H4 (cell line): Measurements from ENCODE around the gene OR11H6. TPM values are rescaled to one million over a fixed set of nuclear protein-coding genes. Genes with fewer than 3 reads are reported as not detected.
"Not testable (repeated sequence)": the region's sequence is repeated elsewhere in the genome, so short reads cannot be mapped to it uniquely, and the experiment has no call there.

Source experiments
- DNase-seq: peaks from one replicate; pipeline ENCODE4 v3.0.0-alpha.2; 2015; ENCODE audit warnings: low spot score
- total RNA-seq: library from RNA; depleted of rRNA; stranded (reverse); fragments of >200 nt; shearing (Covaris generic); gene quantifications from 2 replicates; pipeline ENCODE4 v1.2.3, GENCODE V29; 2014; rRNA removed

Gene OR11H6
- total RNA-seq, result not detected in 2 replicates

- no peak for DNase-seq
These were observed at the start of gene OR11H6 for GRCh38 chr14:20223410-20223809. OR11H6 (plus strand) TSS chr14:20223710; CDS start chr14:20223710, 0 bp downstream.

GRCh38 chr14:20174205-20174604 is 49.3 kb upstream of the OR11H6 start:
- DNase-seq, result not testable (repeated sequence)

GRCh38 chr14:20176330-20176729 is 47.2 kb upstream of the OR11H6 start:
- no peak for DNase-seq

- DNase-seq, result no peak
These were observed 46.0 kb upstream of the OR11H6 start for GRCh38 chr14:20177433-20177974.

GRCh38 chr14:20179218-20179617 is 44.3 kb upstream of the OR11H6 start:
- DNase-seq, result no peak

- DNase-seq, result no peak
These were observed 43.6 kb upstream of the OR11H6 start for GRCh38 chr14:20179880-20180279.

- DNase-seq, result no peak
These were observed 43.0 kb upstream of the OR11H6 start for GRCh38 chr14:20180486-20180885.

GRCh38 chr14:20184181-20184580 is 39.3 kb upstream of the OR11H6 start:
- no peak for DNase-seq

- DNase-seq, result no peak
These were observed 32.9 kb upstream of the OR11H6 start, which contains the start of gene OR11G2 for GRCh38 chr14:20190596-20190995. OR11G2 (plus strand) TSS chr14:20190896; CDS start chr14:20197438, 6,542 bp downstream.

GRCh38 chr14:20191396-20191795 is 32.1 kb upstream of the OR11H6 start:
- DNase-seq, result no peak

- DNase-seq, result no peak
These were observed 29.4 kb upstream of the OR11H6 start for GRCh38 chr14:20194101-20194500.

GRCh38 chr14:20195170-20195569 is 28.3 kb upstream of the OR11H6 start:
- not testable (repeated sequence) for DNase-seq

- peak; percentile 9 for DNase-seq
These were observed 27.6 kb upstream of the OR11H6 start for GRCh38 chr14:20195911-20196310.

- no peak for DNase-seq
These were observed 26.1 kb upstream of the OR11H6 start for GRCh38 chr14:20197459-20197858.

GRCh38 chr14:20198991-20199390 is 24.5 kb upstream of the OR11H6 start:
- no peak for DNase-seq

- no peak for DNase-seq
These were observed 18.8 kb upstream of the OR11H6 start for GRCh38 chr14:20204721-20205120.

- DNase-seq, result no peak
These were observed 13.9 kb upstream of the OR11H6 start for GRCh38 chr14:20209595-20209994.

GRCh38 chr14:20212406-20212805 is 11.1 kb upstream of the OR11H6 start:
- not testable (repeated sequence) for DNase-seq

- peak; percentile 19 for DNase-seq
These were observed 8.3 kb upstream of the OR11H6 start for GRCh38 chr14:20215196-20215595.

- peak; percentile 78 for DNase-seq
These were observed 4.5 kb upstream of the OR11H6 start for GRCh38 chr14:20219033-20219432.

- no peak for DNase-seq
These were observed 5.2 kb downstream of the OR11H6 start, which contains the start of gene OR11H7 for GRCh38 chr14:20228681-20229080. OR11H7 (plus strand) TSS chr14:20228981.

GRCh38 chr14:20235415-20235814 is 11.9 kb downstream of the OR11H6 start:
- DNase-seq, result not testable (repeated sequence)

- peak; percentile 37 for DNase-seq
These were observed 24.2 kb downstream of the OR11H6 start for GRCh38 chr14:20247646-20248246.
